Mononuclear cell (primary cell): ENCODE results near the gene UBQLNL. TPM values are rescaled to one million over a fixed set of nuclear protein-coding genes. Genes with fewer than 3 reads are reported as not detected.

Source experiments
- H3K27me3 ChIP-seq: 2 replicates; pipeline ENCODE4 v1.6.0; 2011; ENCODE audit warnings: low read length, control low read depth; ENCODE audit not compliant: insufficient read depth
- H3K4me1 ChIP-seq: 2 replicates; pipeline ENCODE4 v1.5.1; 2011; ENCODE audit warnings: mild to moderate bottlenecking, low read length, control low read depth; ENCODE audit not compliant: insufficient read depth
- H3K4me3 ChIP-seq: 2 replicates; pipeline ENCODE4 v1.5.1; 2011; ENCODE audit warnings: mild to moderate bottlenecking, low read length, moderate library complexity
- H3K9me3 ChIP-seq: 2 replicates; pipeline ENCODE4 v1.5.1; 2011; ENCODE audit warnings: low read depth, mild to moderate bottlenecking, control low read depth, low read length
- total RNA-seq: library from RNA; depleted of rRNA; stranded (reverse); fragments of >200 nt; gene quantifications from one replicate; pipeline ENCODE4 v1.2.3, GENCODE V29; 2012

Gene UBQLNL
- total RNA-seq: 0.52 TPM

DNA sequence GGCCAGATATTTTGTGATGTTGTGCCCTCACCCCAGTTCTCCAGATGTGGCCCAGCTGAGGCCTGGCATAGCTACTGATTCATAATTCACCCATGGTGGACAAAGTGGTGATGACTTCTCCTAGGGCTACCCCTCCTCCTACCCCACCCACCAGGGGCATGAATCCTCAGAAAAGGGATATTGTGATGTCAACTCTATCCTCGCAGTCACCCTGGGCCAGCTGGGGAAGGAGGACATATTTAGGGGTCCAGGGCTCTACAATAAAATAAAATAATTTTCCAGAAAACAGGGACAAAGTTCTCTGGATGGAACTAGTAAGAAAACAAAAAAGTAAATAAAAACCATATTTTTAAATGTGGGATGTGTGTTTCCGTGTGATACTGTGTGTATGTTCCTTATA is at the start of gene UBQLNL:
UBQLNL (minus strand) TSS at position 101 of the 400 bp plus-strand sequence. CDS start 258 bp downstream, outside the sequence.
- H3K4me1 ChIP-seq: no peaks in the 10 kb centered on the region
- H3K9me3 ChIP-seq: no peaks in the 10 kb centered on the region
- no peaks in the 10 kb centered on the region for H3K27me3 ChIP-seq
- no peak within 1 kb of the TSS for H3K4me3 ChIP-seq

DNA sequence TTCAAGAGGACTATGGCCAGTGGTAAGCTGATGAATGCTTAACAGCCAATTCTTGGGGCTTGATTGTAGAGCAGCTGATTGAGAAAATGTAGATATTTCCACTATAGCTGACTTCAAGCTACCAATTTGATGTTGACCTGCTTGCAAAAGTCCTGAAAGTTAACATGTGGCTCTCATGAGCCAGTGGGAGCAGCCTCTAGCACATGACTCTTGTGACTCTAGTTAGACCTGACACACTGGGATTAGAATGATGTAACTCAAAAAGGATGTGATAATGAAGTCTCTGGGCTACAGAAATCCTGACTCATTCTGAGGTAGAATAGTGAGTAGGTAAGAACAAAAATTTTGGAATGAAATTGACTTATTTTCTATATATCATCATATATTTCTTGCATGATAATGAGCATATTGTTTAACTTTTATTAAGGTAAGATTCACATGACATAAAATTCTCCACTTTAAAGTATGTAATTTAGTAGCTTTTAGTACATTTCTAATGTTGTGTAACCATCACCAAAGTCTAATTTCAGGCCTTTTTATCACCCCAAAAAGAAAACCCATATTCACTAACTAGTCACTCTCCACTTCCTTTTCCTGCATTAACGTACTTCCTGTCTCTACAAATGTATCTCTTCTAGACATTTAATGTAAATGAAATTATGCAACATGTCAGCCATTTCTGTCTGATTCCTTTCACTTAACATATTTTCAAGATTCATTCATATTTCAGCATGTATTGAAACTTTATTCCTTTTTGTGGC is 47.9 kb upstream of the UBQLNL start:
- Histone ChIP-seq H3K4me1 (no peaks in the 10 kb centered on the region), H3K27me3 (no peaks in the 10 kb centered on the region), H3K4me3 (no peak overlapping the region), H3K9me3 (no peaks in the 10 kb centered on the region)

DNA sequence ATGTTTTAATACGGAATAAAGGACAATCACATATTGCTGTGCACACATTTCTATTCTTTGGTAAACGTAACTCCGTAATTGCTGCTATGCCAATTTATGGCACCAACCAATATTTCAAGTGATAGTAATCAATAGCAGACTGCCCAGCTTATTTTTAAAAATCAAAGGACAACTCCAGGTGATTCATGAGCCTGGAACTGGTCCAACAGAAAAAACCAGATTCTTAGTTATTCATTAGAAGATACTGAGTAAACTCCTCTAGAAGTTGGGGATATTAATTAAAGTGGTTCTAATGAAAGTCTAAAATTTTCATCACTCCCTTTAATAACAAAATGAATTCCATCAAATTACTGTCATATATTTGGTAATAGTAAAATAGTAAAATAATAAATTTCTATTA is 41.3 kb upstream of the UBQLNL start:
- Histone ChIP-seq H3K4me1 (no peaks in the 10 kb centered on the region), H3K27me3 (no peaks in the 10 kb centered on the region), H3K9me3 (no peaks in the 10 kb centered on the region), H3K4me3 (no peak overlapping the region)

- Histone ChIP-seq H3K27me3 (no peaks in the 10 kb centered on the region), H3K4me3 (no peak overlapping the region), H3K4me1 (no peaks in the 10 kb centered on the region), H3K9me3 (no peaks in the 10 kb centered on the region)
These were observed 40.2 kb upstream of the UBQLNL start for GRCh38 chr11:5556596-5557188.

DNA sequence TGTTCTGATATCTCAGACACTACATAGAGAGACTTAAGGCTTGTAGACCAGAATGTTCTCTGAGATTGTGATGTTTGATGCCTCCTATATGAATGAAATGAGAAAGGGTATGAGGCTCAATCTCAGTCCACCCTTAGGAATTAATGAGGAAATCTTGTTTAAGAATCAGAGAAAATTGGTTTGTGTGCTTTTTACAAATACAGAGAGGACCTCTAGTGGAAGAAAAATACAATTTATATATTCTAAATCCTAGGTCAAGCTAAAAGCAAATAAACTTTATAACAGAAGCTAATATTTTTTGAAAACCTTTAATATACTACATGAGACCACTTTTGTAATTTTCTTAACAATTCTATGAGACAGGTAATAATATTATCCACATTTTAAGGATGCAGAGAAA is 36.8 kb upstream of the UBQLNL start:
- Histone ChIP-seq H3K27me3 (no peaks in the 10 kb centered on the region), H3K4me1 (no peaks in the 10 kb centered on the region), H3K4me3 (no peak overlapping the region), H3K9me3 (no peaks in the 10 kb centered on the region)

DNA sequence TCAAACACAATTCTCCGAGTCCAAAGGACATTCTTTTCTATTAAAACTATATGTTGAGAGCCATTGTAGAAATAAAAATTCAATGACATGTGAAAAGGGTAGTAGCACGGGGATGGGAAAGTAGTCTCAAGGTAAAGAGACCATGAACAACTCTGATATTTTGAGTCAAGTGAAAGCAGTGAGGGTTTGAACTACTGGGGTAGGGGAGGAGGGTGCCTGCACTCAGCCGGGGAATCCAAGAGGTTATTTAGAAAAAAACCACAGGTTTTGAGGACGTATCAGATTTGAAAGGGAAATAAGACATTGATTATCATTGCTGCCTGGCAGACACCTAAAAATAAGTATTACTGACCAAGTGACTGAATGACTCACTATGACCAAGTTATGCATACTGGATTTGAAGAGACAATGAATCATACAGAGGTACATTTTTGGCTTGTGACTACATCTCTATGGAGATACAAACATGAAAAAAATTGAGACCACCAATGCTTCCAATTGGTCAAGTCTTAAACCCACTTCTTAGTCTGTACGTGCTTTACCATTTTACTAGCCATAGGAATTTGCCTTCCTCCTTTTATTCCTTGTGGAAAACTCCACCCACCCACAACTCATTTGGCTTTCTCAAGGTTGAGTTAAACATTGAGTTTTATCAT is 34.1 kb upstream of the UBQLNL start:
- no peaks in the 10 kb centered on the region for H3K27me3 ChIP-seq

GRCh38 chr11:5548440-5548839 is 31.9 kb upstream of the UBQLNL start, which contains the start of gene OR52H1:
OR52H1 (minus strand) TSS chr11:5548540; CDS start chr11:5545505, 3,035 bp downstream.
- H3K9me3 ChIP-seq: no peaks in the 10 kb centered on the region
- no peaks in the 10 kb centered on the region for H3K27me3 ChIP-seq
- H3K4me1 ChIP-seq: no peaks in the 10 kb centered on the region
- H3K4me3 ChIP-seq: no peak within 1 kb of the TSS

More for the DNA sequence above, 34.1 kb upstream of the UBQLNL start:
- Histone ChIP-seq H3K4me3 (no peak overlapping the region), H3K9me3 (no peaks in the 10 kb centered on the region), H3K4me1 (no peaks in the 10 kb centered on the region)

DNA sequence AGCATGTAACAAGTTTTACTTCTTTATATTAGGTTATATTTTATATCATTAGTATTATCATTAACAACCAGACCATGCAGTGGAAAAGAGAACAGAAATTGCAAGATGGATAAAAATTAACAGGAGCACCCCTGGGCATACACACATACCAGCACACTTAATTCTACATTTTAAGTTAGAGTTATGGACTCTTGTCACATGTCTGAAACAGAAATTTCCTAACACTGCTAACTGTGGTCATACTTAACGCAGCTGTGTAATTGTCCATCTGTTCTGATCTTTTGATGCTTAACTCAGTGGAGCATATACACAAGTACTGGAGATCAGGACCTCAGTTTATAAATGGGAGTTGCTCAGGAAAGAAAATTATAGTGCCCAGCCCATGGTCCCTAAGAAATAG is 31.5 kb upstream of the UBQLNL start:
- Histone ChIP-seq H3K9me3 (no peaks in the 10 kb centered on the region), H3K4me3 (no peak overlapping the region), H3K27me3 (no peaks in the 10 kb centered on the region), H3K4me1 (no peaks in the 10 kb centered on the region)

DNA sequence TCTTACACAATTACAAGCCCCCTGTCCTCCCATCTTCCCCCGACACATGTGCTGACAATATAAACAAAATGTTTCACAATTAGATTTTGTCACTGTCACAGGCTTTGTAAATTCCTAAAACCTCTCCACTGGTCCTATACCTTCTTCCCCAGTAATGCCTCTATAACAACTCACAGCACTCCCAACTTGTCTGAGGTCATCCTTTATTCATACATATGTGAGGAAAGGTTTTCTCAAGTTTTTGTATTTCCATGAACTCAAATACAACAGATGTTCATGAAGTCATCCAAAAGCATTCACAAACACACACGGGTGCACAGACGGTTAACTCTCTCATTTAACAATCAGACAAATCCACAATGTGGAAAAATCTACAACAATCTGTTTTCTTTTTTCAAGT is 30.0 kb upstream of the UBQLNL start:
- no peaks in the 10 kb centered on the region for H3K27me3 ChIP-seq

DNA sequence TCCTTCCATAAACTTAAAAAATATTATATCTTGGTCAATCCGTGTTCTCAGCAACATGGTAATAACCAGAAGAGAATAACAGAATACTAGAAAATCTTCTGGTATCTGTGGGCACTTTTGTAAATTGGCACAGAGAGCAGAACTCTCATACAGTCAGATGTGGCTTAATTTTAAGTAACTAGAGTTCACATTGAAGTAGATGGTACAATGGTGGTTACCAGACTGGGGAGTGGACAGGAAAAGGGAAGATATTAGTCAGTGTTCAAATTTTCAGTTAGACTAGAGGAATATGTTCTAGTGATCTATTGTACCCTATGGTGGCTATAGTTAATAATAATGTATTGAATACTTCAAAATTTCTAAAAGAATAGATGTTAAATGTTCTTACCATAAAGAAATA is 24.9 kb upstream of the UBQLNL start:
- Histone ChIP-seq H3K9me3 (peaks cover 5% of the 10 kb centered on the region), H3K27me3 (no peaks in the 10 kb centered on the region), H3K4me1 (no peaks in the 10 kb centered on the region)

More for the DNA sequence above, 30.0 kb upstream of the UBQLNL start:
- no peaks in the 10 kb centered on the region for H3K9me3 ChIP-seq
- H3K4me3 ChIP-seq: no peak overlapping the region
- no peaks in the 10 kb centered on the region for H3K4me1 ChIP-seq

GRCh38 chr11:5536482-5536881 is 20.0 kb upstream of the UBQLNL start:
- Histone ChIP-seq H3K9me3 (peaks cover 6% of the 10 kb centered on the region), H3K27me3 (no peaks in the 10 kb centered on the region), H3K4me3 (no peak overlapping the region), H3K4me1 (no peaks in the 10 kb centered on the region)

More for the DNA sequence above, 24.9 kb upstream of the UBQLNL start:
- no peak overlapping the region for H3K4me3 ChIP-seq

DNA sequence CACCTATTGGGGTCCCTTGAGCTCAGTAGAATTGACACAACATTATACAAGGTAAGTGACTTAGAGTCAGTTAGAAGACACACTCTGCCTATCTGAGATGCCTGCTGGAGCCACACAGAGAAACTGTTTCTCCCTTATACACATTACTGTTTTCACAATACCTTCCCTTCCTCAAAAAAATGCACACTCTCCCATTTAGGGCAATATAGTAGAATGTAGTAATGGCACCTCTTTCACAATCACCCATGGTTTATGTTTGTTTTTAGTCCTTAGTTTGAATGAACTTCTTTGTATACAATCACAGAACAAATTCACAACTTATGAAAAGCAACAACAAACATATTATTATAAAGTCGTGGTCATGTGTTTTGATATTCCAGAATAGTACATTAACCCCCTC is 17.5 kb upstream of the UBQLNL start:
- H3K9me3 ChIP-seq: peaks cover 6% of the 10 kb centered on the region
- no peaks in the 10 kb centered on the region for H3K27me3 ChIP-seq
- H3K4me3 ChIP-seq: no peak overlapping the region
- H3K4me1 ChIP-seq: no peaks in the 10 kb centered on the region

DNA sequence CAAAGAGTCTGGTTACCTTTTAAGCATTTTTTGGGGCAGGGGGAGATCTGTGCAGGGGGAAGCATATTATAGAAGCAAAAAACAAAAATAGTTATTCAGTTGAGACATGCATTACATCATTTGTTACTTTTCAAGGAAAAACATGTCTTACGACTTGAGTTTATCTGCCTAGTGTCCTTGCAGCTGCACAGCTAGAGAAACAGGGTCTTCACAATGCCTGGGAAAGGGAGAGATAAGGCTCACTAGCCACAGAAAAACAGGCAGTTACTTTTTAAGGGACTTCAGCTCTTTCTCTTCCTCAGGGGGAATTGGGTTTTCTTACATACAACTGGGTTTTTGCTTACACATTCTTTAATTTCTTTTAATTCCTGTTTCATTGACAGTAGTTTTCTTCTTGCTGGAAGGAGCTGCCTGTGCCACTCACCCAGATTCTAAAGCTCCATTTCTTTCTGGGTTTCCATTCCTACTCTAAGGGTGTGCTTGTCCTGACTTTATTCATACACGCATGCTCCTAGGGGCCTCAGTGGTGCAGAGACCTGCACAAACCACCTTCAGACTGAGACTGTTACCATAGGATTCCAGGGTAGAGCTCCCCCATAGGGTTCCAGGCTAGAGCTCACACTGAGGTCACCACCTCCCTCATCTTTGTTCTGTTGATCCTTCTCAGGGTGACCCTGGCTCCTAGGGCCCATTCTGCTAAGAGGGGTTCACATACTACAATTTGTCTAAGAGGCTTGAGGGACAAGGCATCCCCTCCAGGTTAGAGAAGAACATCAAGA is 14.7 kb upstream of the UBQLNL start:
- H3K4me3 ChIP-seq: no peak overlapping the region

DNA sequence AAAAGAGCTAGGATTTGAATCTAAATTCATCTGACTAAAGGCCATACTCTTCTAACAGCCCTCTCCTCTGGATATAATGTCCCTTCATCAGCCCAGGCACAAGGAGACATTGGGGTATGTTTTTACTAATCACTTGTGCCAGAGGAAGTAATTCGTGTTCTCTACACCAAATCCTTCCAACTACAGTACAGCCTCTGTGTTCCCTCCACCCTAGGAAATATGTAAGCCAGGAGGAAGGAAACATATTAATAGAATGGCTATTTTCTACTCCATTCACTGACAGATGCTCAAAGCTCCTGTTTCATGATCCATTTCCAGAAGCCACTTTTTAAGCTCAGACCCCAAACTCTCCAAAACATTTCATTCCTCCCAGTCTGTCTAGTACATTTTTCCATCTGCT is 12.0 kb upstream of the UBQLNL start:
- Histone ChIP-seq H3K9me3 (no peaks in the 10 kb centered on the region), H3K4me3 (no peak overlapping the region), H3K27me3 (no peaks in the 10 kb centered on the region), H3K4me1 (no peaks in the 10 kb centered on the region)

More for the DNA sequence above, 14.7 kb upstream of the UBQLNL start:
- no peaks in the 10 kb centered on the region for H3K4me1 ChIP-seq
- no peaks in the 10 kb centered on the region for H3K9me3 ChIP-seq
- no peaks in the 10 kb centered on the region for H3K27me3 ChIP-seq

DNA sequence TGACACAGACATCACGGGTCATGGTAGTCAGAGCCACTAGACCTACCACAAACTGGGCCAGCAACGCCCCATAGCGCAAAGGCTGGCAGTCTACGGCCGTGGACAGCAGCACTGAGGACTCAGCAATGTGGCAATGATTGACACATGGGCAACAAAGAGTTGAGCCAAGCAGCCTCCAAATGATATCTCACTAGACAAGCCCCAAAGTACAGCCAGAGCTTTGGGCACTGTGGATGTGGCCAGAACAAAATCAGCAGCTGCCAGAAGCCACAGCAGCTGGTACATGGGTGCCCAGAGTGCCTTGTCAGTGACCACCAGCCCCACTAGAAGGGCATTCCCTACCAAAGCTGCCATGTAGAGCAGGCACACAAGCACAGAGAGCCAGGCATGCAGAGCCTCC is 11.2 kb upstream of the UBQLNL start:
- Histone ChIP-seq H3K4me1 (no peaks in the 10 kb centered on the region), H3K27me3 (no peaks in the 10 kb centered on the region), H3K4me3 (no peak overlapping the region), H3K9me3 (no peaks in the 10 kb centered on the region)
